WERI-Rb-1 (cell line): Measurements from ENCODE around the gene TMCC2.

Source experiments
- DNase-seq: peaks from one replicate; pipeline ENCODE4 v3.0.0-alpha.2; 2020
- H3K27ac ChIP-seq: fragments of 250-450 bp; sonication (Bioruptor Pico); 2 replicates; pipeline ENCODE4 v1.5.1; 2020; ENCODE audit warnings: mild to moderate bottlenecking, moderate library complexity
- H3K27me3 ChIP-seq: fragments of 250-450 bp; sonication (Bioruptor Pico); 2 replicates; pipeline ENCODE4 v1.5.1; 2021; ENCODE audit warnings: mild to moderate bottlenecking, low read depth, moderate library complexity; ENCODE audit not compliant: insufficient read depth, severe bottlenecking
- H3K36me3 ChIP-seq: fragments of 250-450 bp; sonication (Bioruptor Pico); 2 replicates; pipeline ENCODE4 v1.5.1; 2020; ENCODE audit warnings: mild to moderate bottlenecking, moderate library complexity
- H3K4me3 ChIP-seq: 2 replicates; pipeline ENCODE4 v1.5.1; 2011; ENCODE audit warnings: low read depth, mild to moderate bottlenecking, control low read depth, low read length
- H3K9me3 ChIP-seq: fragments of 250-450 bp; sonication (Bioruptor Pico); 2 replicates; pipeline ENCODE4 v1.5.1; 2021; ENCODE audit warnings: mild to moderate bottlenecking, moderate library complexity; ENCODE audit not compliant: severe bottlenecking
- CTCF ChIP-seq: IDR thresholded peaks from 2 replicates; pipeline ENCODE4 v1.5.1; 2011; ENCODE audit warnings: low read depth, mild to moderate bottlenecking, control low read depth, inconsistent platforms, low read length

TMCC2 gene

GRCh38 chr1:205257735-205258134 lies 30.0 kb downstream of the TMCC2 start:
- H3K36me3 ChIP-seq, result peaks cover 11% of the 10 kb centered on the region
- no peak for DNase-seq
- H3K4me3 ChIP-seq, result peak overlapping the region; percentile 52
- no peaks in the 10 kb centered on the region for H3K9me3 ChIP-seq
- no peak for TF ChIP-seq CTCF
- no peaks in the 10 kb centered on the region for H3K27me3 ChIP-seq
- H3K27ac ChIP-seq, result peak overlapping the region; percentile 87

DNA sequence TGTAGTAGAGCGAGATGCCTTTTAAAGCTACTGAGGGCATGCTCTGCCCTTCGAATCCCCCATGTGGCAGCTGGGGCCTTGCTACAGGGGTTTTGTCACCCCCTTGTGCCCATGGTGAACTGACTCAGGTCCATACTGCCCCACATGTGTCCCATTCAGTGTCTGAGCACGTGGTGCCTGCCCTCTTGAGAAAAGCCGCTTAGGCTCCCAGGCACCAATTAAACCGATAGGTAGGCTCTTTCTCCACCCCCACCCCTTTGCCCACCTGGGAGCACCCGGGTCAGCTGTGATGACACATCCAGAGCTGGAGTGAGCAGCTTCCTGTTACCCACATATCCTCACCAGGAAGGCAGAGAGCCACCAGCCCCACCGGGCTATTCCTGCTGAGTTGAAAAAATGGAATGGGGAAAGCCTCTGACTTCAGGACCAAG lies 30.5 kb downstream of the TMCC2 start:
- TF ChIP-seq CTCF, result peak; percentile 47; the same call in 1 of the 2 replicates
- Histone ChIP-seq H3K9me3 (no peaks in the 10 kb centered on the region), H3K36me3 (peaks cover 17% of the 10 kb centered on the region), H3K27ac (peak overlapping the region; percentile 87), H3K27me3 (no peaks in the 10 kb centered on the region), H3K4me3 (peak overlapping the region; percentile 52)
- peak; percentile 98 for DNase-seq

DNA sequence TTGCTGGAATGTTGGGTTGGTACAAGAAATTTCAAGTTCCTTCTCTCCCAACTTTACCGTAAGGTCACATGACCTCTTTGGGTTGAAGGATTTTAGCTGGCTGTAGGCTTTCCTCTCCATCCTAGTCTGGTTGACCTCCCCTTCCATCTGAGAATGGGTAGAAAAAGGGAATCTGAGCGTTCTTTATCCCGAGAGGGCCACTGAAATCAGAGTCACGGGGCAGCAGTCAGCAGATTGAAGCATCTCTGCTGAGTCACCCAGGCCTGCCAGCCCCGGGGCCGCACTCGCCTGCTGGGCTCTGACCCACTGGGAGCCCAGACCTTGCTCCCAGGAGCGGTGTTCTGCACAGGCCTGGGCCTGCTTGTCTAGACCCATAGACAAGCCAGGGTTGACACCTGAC lies 31.0 kb downstream of the TMCC2 start:
- H3K4me3 ChIP-seq, result peak overlapping the region; percentile 15; the same call in 1 of the 2 replicates
- DNase-seq, result peak; percentile 54
- no peaks in the 10 kb centered on the region for H3K9me3 ChIP-seq
- TF ChIP-seq CTCF, result no peak
- peak overlapping the region; percentile 87 for H3K27ac ChIP-seq
- peaks cover 21% of the 10 kb centered on the region for H3K36me3 ChIP-seq
- H3K27me3 ChIP-seq, result no peaks in the 10 kb centered on the region

DNA sequence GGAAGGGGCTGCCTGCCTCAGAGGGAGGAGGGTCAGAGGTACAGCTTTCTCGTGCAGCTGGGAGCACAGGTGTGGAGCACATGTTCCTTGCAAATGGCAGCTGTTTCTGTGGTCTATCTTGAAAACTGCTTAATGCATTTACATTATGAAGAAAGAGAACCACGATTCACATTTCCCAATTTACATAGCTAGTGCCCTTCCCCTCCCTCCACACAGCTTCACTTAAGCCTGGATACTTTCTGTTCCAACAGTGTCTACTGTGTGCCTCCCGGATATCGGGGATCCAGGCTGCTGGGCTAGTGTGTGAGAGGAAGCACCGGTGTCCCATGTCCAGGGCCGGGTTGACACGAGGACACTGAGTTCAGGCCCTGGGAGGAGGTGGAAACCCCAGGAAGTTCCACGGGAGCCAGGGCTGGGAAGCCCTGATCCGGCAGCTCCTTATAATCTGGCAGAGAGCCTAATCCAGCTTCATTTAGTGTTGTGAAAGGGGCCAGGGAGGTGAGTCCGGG lies 31.6 kb downstream of the TMCC2 start:
- no peak for TF ChIP-seq CTCF
- peak; percentile 97 for DNase-seq

DNA sequence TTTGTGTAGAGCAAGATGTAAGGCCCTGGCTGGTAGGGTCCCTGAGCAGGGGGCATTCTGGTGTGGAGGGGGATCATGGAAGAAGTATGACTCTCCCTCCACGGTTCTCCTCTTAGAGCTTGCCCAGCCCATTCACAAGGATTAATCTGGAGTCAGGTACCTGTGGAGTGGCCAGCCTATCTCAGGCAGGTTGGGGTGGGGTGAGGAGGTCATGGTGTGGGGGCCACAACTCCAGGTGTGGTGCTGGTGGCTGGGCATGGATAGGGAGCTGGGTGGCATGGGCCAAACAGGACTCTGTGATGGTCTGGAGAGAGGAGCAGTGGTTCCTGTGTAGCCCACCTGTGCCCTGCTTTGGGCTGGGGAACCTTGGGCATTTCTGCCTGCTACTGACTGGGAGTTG lies 32.3 kb downstream of the TMCC2 start:
- H3K36me3 ChIP-seq, result peaks cover 33% of the 10 kb centered on the region
- H3K27me3 ChIP-seq, result no peaks in the 10 kb centered on the region
- H3K27ac ChIP-seq, result peak overlapping the region; percentile 87
- TF ChIP-seq CTCF, result no peak
- no peak for DNase-seq
- no peaks in the 10 kb centered on the region for H3K9me3 ChIP-seq
- H3K4me3 ChIP-seq, result peak overlapping the region; percentile 15

More for the DNA sequence above, 31.6 kb downstream of the TMCC2 start:
- Histone ChIP-seq H3K27me3 (no peaks in the 10 kb centered on the region), H3K4me3 (peak overlapping the region; percentile 15), H3K27ac (peak overlapping the region; percentile 87), H3K9me3 (no peaks in the 10 kb centered on the region), H3K36me3 (peaks cover 27% of the 10 kb centered on the region)
